ENCODE data around the gene ART5. TPM values are rescaled to one million over a fixed set of nuclear protein-coding genes. Genes with fewer than 3 reads are reported as not detected.

ART5 gene
- total RNA-seq, 1 donor from 2014 or later, result 0.54 TPM

DNA sequence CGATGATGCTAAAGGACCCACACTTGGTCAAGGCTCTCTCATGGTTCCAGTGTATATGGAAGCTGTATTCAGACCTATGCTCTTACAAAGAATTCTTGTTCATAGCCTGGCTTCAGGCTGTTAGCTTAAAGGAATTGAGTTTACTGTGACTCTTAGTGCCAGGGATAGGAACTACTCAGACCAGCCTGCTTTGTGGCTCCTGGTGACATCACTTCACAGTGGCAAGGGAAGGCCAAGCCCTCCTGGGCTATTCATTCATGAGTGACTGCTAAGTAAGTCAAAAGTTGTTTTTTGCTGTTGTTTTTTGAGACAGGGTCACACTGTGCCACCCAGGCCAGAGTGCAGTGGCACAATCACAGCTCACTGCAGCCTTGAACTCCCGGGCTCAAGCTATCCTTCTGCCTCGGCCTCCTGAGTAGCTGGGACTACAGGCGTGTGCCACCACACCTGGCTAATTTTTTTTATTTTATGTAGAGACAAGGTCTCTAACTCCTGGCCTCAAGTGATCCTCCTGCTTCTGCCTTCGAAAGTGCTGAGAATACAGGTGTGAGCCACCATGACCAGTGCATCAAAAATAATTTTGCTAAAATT, 9.6 kb downstream of the ART5 start:
- H3K4me3 ChIP-seq (ENCODE audit: low read depth, low read length), result no peak overlapping the region
- peaks cover 7% of the 10 kb centered on the region for H3K27me3 ChIP-seq (ENCODE audit: control insufficient read depth, insufficient read depth, low read length)
- DNase-seq (ENCODE audit: low read depth), result no peak
- H3K36me3 ChIP-seq (ENCODE audit: control insufficient read depth, insufficient read depth, low read length), result no peaks in the 10 kb centered on the region
- TF ChIP-seq, protein P1, sequence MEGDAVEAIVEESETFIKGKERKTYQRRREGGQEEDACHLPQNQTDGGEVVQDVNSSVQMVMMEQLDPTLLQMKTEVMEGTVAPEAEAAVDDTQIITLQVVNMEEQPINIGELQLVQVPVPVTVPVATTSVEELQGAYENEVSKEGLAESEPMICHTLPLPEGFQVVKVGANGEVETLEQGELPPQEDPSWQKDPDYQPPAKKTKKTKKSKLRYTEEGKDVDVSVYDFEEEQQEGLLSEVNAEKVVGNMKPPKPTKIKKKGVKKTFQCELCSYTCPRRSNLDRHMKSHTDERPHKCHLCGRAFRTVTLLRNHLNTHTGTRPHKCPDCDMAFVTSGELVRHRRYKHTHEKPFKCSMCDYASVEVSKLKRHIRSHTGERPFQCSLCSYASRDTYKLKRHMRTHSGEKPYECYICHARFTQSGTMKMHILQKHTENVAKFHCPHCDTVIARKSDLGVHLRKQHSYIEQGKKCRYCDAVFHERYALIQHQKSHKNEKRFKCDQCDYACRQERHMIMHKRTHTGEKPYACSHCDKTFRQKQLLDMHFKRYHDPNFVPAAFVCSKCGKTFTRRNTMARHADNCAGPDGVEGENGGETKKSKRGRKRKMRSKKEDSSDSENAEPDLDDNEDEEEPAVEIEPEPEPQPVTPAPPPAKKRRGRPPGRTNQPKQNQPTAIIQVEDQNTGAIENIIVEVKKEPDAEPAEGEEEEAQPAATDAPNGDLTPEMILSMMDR (IDR thresholded peaks at IDR 0.05; ENCODE audit: insufficient read depth, low read length, poor library complexity, severe bottlenecking), result no peak

DNA sequence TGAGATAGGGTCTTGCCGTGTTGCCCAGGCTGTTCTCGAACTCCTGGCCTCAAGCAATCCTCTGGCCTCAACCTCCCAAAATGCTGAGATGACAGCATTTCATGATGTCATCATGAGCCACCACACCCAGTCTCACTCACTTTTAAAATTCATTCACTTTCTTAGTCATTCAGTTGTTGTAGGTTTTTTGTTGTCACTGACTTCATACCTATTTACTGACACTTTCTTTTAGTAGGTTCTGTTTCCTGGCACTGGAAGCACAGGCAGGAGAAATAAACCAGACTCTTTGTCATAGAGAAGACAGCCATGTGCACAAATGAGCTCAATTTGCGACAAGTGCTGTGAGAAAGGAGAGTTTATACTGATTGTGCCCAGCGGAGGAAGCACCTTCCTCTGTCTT, 10.5 kb downstream of the ART5 start:
- peaks cover 4% of the 10 kb centered on the region for H3K27me3 ChIP-seq (ENCODE audit: control insufficient read depth, insufficient read depth, low read length)
- no peak for DNase-seq (ENCODE audit: low read depth)
- TF ChIP-seq, protein P1 (IDR thresholded peaks at IDR 0.05; ENCODE audit: insufficient read depth, low read length, poor library complexity, severe bottlenecking), result no peak
- no peak overlapping the region for H3K4me3 ChIP-seq (ENCODE audit: low read depth, low read length)
- no peaks in the 10 kb centered on the region for H3K36me3 ChIP-seq (ENCODE audit: control insufficient read depth, insufficient read depth, low read length)

DNA sequence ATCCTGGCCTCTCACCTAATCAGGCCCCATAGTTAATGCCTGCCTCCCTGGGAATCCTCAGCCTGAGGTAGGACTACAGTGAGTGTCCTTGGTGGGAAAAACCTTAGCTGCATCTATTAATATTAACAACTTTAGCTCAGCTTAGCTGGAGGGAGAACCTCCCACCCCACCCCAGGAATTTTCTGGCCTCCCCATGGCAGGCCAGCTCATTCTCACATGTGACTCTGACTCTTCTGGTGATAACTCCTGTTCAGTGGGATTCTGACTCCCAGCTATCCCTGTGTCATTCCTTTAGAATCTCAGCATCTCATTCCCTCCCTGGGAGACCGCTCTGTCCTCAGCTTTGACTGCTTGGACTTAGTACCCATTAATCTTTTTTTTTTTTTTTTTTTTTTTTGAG, 14.5 kb downstream of the ART5 start:
- TF ChIP-seq, protein P1 (IDR thresholded peaks at IDR 0.05; ENCODE audit: insufficient read depth, low read length, poor library complexity, severe bottlenecking), result no peak
- DNase-seq (ENCODE audit: low read depth), result peak; percentile 84
- H3K27me3 ChIP-seq (ENCODE audit: control insufficient read depth, insufficient read depth, low read length), result no peaks in the 10 kb centered on the region
- no peak overlapping the region for H3K4me3 ChIP-seq (ENCODE audit: low read depth, low read length)
- no peaks in the 10 kb centered on the region for H3K36me3 ChIP-seq (ENCODE audit: control insufficient read depth, insufficient read depth, low read length)

DNA sequence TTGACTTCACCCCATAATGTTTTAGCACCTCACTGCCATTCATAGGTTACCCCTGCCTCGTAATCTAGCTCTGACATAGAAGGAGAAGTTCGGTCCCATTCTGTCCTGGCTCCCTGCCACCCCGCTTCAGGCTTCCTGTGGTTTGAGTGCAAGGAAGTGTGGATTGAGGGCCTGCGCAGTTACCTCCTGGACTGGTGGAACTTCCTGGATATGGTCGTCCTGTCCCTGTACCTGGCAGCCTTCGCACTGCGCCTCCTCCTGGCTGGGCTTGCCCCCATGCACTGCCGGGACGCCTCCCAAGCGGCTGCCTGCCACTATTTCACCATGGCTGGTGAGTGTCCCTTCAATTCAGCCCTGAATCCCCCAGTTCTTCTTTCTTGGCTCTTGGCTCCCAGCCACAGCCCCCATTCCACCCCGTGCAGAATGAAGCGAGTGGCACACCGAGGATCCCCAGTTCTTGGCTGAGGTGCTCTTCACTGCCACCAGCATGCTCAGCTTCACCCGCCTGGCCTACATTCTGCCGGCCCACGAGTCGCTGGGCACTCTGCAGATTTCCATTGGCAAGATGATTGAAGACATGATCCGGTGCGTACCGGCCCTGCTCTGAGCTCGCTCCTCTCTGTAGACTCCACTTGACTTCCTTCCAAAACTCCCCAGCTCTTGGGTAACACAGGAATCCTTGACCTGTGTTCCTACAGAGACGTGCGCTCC, 15.4 kb downstream of the ART5 start:
- TF ChIP-seq, protein P1 (IDR thresholded peaks at IDR 0.05; ENCODE audit: insufficient read depth, low read length, poor library complexity, severe bottlenecking), result no peak
- no peaks in the 10 kb centered on the region for H3K27me3 ChIP-seq (ENCODE audit: control insufficient read depth, insufficient read depth, low read length)
- DNase-seq (ENCODE audit: low read depth), result no peak
- H3K36me3 ChIP-seq (ENCODE audit: control insufficient read depth, insufficient read depth, low read length), result no peaks in the 10 kb centered on the region
- H3K4me3 ChIP-seq (ENCODE audit: low read depth, low read length), result no peak overlapping the region

DNA sequence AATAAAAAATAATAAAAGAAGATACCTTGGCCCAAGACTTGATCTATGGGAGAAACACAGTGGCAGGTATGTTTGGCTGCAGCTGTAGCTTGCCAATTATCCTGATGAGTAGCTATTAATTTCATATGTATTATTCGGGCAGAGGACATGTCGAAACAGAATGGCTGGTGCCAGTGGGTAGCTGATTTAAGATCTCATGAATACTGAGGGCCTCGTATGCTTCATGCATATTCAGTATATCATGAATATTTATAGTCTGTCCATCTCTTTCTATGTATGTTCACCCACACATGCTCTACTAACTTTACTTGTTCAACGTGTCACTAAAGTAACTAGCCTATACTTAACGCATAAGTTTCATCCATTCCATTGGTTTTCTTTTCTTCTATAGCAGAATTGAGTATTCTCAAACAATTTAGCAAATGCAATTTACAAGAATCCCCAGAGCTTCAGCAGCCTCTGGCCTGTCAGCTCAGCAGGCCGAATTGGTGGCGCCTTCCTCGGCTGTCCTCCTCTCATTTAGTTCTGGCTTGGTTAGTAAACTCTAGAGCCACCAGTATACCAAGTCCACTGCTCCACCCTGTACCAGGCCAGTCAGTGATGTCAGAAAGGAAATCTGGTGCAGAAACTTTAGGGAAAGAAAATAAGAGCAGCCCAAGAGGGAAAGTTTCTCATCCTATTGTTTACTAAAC, 17.9 kb downstream of the ART5 start:
- H3K4me3 ChIP-seq (ENCODE audit: low read depth, low read length), result no peak overlapping the region
- H3K27me3 ChIP-seq (ENCODE audit: control insufficient read depth, insufficient read depth, low read length), result no peaks in the 10 kb centered on the region
- no peak for DNase-seq (ENCODE audit: low read depth)
- H3K36me3 ChIP-seq (ENCODE audit: control insufficient read depth, insufficient read depth, low read length), result no peaks in the 10 kb centered on the region
- TF ChIP-seq, protein P1 (IDR thresholded peaks at IDR 0.05; ENCODE audit: insufficient read depth, low read length, poor library complexity, severe bottlenecking), result no peak
